Measurements from ENCODE around the gene EPHB2.
"Not testable (repeated sequence)": the region's sequence is repeated elsewhere in the genome, so short reads cannot be mapped to it uniquely, and the experiment has no call there.

Gene EPHB2

DNA sequence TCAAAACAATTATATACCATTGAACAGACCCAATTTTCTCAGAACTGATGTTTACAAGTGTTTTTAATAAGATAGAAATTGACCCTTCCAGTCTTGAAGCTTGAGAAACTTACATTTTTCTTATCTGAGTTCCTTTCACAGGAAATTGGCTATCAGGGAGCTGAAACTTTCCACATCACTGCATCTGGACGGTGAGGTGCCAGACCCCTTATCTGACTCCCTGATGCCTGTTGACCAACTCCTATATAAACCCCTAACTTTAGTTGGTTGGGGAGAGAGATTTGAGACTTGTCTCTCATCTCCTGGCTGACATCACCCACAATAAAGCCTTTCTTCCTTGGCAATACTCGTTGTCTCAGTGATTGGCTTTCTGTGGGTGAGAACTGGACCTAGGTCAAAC lies 230.6 kb downstream of the EPHB2 start:
- TF ChIP-seq SETDB1 (IDR thresholded peaks at IDR 0.05; ENCODE audit: insufficient read length, low read length) (peak; percentile 89), ZNF664 (tag by site-specific recombination; IDR thresholded peaks at IDR 0.05) (no peak)
- H3K4me3 ChIP-seq (ENCODE audit: low read depth, low read length): no peak overlapping the region
- H3K27ac ChIP-seq (ENCODE audit: extremely low read depth, low read depth, low read length): no peak overlapping the region
- H3K9me3 ChIP-seq (ENCODE audit: control insufficient read depth, insufficient read depth, low read depth, low read length): no peaks in the 10 kb centered on the region
- no peaks in the 10 kb centered on the region for H3K4me1 ChIP-seq (ENCODE audit: control insufficient read depth, insufficient read depth, low read length)
- ChIA-PET POLR2A (no interaction called here), CTCF (interaction anchor here (1.4 kb wide), 1 partner anchor 11 kb away, joined by 5 read pairs; no protein-coding TSS in a partner anchor)
- no peaks in the 10 kb centered on the region for H3K36me3 ChIP-seq (ENCODE audit: control insufficient read depth in 2 of 2, insufficient read depth in 1 of 2, low read length in 2 of 2)

- H3K4me3 ChIP-seq (ENCODE audit: low read depth, low read length): no peak overlapping the region
- TF ChIP-seq, protein P1, sequence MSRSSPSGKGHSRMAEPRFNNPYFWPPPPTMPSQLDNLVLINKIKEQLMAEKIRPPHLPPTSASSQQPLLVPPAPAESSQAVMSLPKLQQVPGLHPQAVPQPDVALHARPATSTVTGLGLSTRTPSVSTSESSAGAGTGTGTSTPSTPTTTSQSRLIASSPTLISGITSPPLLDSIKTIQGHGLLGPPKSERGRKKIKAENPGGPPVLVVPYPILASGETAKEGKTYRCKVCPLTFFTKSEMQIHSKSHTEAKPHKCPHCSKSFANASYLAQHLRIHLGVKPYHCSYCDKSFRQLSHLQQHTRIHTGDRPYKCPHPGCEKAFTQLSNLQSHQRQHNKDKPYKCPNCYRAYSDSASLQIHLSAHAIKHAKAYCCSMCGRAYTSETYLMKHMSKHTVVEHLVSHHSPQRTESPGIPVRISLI (tag by site-specific recombination; IDR thresholded peaks at IDR 0.05): no peak
- no peak for TF ChIP-seq ZSCAN4 (tag by site-specific recombination; IDR thresholded peaks at IDR 0.05)
- no peak for TF ChIP-seq ZNF621 (tag by site-specific recombination; IDR thresholded peaks at IDR 0.05)
- no peak for TF ChIP-seq PRDM2 (tag by site-specific recombination; IDR thresholded peaks at IDR 0.05; ENCODE audit: borderline replicate concordance)
- no peak for TF ChIP-seq MYNN (tag by site-specific recombination; IDR thresholded peaks at IDR 0.05; ENCODE audit: borderline replicate concordance)
- TF ChIP-seq ZNF311 (tag by site-specific recombination; IDR thresholded peaks at IDR 0.05; ENCODE audit: borderline replicate concordance): no peak
- TF ChIP-seq ZNF354C (tag by site-specific recombination; IDR thresholded peaks at IDR 0.05; ENCODE audit: borderline replicate concordance, low read depth): no peak
- H3K27ac ChIP-seq (ENCODE audit: extremely low read depth, low read depth, low read length): no peak overlapping the region
- no peaks in the 10 kb centered on the region for H3K36me3 ChIP-seq (ENCODE audit: control insufficient read depth in 2 of 2, insufficient read depth in 1 of 2, low read length in 2 of 2)
- ChIA-PET CTCF (interaction anchor here (0.6 to 1.3 kb wide), 4 partner anchors 15 to 591 kb away, joined by 3 to 5 read pairs (median 4); no protein-coding TSS in a partner anchor), POLR2A (no interaction called here)
- H3K4me1 ChIP-seq (ENCODE audit: control insufficient read depth, insufficient read depth, low read length): no peaks in the 10 kb centered on the region
- no peaks in the 10 kb centered on the region for H3K9me3 ChIP-seq (ENCODE audit: control insufficient read depth, insufficient read depth, low read depth, low read length)
Observed at GRCh38 chr1:22944346-22945055, 233.9 kb downstream of the EPHB2 start.

GRCh38 chr1:22945171-22945570 lies 234.5 kb downstream of the EPHB2 start:
- H3K4me3 ChIP-seq (ENCODE audit: low read depth, low read length); H3K36me3 ChIP-seq (ENCODE audit: control insufficient read depth in 2 of 2, insufficient read depth in 1 of 2, low read length in 2 of 2); H3K9me3 ChIP-seq (ENCODE audit: control insufficient read depth, insufficient read depth, low read depth, low read length); H3K4me1 ChIP-seq (ENCODE audit: control insufficient read depth, insufficient read depth, low read length); H3K27ac ChIP-seq (ENCODE audit: extremely low read depth, low read depth, low read length); POLR2A ChIA-PET: not testable (repeated sequence)
- CTCF ChIA-PET: interaction anchor here (0.6 to 1.3 kb wide), 3 partner anchors 15 to 591 kb away, joined by 3 to 4 read pairs (median 3); no protein-coding TSS in a partner anchor

All from HEK293 (cell line).